ENCODE measurements around the gene KRT6C.
"Not testable (repeated sequence)": the region's sequence is repeated elsewhere in the genome, so short reads cannot be mapped to it uniquely, and the experiment has no call there.

Gene KRT6C

DNA sequence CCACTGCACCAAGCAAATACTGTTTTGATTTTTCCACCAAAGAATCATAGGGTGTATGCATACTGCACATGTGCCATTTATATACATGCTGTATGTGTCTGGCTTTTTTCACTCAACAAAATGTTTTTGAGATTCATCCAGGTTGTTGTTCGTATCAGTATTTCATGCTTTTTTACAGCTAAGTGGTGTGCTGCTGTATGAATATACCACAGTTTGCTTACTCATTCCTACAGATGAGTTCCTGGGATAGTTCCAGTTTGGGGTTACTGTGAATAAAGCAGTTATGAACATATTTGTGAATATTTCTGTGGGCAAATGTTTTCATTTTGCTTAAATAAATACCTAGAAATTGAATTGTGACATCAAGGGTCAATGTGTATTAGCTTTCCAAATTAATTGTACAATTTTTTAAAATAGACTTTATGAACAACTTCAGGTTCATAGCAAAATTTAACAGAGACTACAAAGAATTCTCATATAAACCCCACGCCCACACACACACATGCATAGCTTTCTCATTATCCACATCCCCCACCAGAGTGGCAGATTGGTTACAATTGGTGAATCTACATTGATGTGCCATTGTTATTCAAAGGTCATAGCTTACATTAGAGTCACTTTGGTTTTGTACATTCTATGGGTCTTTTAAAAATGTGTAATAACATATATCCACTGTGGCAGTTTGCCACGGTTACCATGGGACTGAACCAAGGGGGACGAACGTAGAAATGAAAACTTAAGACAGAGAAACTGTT lies 26.4 kb upstream of the KRT6C start:
- no peak for DNase-seq

- no peak for DNase-seq
Observed at GRCh38 chr12:52498946-52499345, 25.3 kb upstream of the KRT6C start.

DNA sequence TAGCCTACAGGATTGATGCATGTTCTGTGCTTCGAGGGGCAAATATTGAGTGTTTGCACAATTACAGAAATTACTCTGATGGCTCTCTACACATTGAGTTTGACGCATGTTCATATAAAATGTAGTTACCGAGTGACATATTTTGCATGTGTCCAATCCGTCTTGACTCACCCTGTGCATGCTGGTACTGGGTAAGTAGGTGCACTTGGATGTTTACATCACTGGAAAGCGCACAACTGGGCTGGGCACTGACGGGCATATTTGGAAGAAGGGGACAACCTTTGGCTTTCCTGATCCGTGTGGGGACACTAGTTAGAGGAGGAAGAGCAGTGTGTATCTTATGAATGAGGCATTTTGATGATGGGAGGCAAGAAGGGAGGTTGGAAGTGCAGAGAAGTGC lies 24.4 kb upstream of the KRT6C start:
- no peak for DNase-seq

DNA sequence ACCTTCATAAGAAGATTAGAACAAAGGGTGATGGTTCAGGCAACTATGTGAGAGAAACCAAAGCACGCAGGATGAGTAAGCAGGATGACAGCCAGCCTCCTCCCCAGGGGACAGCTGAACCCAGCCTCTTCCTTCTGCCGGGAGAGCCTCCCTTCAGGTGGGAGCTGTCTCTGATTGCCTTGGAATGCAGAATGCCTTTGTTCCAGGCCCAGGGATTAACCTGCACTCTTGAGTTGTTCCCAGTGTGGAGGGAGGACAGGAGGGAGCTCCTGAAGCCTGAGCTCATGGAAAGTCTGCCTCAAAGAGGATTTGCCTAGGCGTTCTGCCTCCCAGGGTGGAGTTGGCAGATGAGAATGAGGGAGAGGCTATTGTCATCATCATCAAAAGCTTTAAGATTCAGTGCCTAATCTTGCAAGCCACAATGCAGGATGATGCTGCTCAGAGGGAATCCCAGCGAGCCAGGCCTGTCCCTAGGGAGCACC lies 23.0 kb upstream of the KRT6C start:
- DNase-seq = no peak

GRCh38 chr12:52496054-52496453 lies 22.4 kb upstream of the KRT6C start:
- no peak for DNase-seq

DNA sequence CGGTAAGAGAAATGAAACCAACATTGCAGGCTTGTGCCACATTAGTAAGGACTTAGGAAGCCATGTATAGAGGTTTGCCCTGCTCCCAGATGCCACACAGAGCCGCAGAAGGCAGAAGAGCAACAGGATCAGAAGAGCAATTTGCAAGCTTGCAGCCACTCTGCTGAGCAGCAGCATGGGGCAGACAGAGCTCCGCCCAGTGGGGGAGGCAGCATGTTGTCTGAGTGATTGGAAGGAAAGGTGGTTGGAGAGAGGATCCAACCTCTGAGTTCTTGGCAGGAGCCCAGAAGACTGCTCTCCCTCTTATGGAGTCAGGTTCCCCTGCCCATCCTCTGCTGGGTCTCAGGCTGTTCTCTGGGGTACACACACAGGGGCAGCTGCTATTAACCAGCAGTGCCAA lies 21.8 kb upstream of the KRT6C start:
- no peak for DNase-seq

GRCh38 chr12:52494518-52494917 lies 20.9 kb upstream of the KRT6C start:
- DNase-seq = peak in 1 of 2 donors; percentile 11

DNA sequence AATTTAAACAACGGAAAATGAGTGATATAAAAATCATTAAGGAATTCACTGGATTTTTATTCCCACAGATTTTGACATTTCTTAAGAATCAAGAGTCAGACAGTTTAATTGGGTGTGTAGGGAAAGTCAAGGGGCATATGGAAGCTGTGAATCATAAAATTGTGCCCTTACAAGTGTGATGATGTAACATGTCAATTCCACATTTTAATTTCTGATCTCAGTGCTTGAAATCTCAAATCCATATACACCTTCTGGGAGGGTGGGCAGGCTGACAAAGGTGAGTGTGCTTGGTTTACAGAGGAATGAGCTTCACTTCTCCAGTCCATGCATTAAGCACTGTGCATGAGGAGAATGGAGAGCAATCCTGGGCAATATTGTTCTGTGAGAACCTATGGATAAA lies 20.5 kb upstream of the KRT6C start:
- no peak for DNase-seq

GRCh38 chr12:52493172-52493571 lies 19.6 kb upstream of the KRT6C start, which contains the start of gene KRT6A:
TSS of gene KRT6A (minus strand) at chr12:52493257. CDS start at chr12:52493188, 69 bp downstream.
- DNase-seq = no peak

DNA sequence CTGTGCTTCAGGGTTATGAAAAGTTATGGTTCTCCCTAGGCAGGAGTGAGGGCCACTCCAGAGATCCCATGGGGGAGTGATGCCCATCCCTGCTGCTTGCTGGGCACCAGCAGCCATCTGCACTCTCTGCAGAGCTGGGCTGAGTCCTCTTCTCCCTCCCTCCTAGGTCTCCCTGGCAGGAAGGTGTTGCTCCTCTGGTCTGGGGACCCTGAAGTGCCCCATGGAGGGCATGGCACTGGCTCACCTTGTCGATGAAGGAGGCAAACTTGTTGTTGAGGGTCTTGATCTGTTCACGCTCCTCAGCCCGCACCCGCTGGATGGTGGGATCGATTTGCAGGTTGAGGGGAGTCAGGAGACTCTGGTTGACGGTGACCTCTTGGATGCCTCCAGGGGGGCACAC lies 18.8 kb upstream of the KRT6C start:
- not testable (repeated sequence) for DNase-seq

DNA sequence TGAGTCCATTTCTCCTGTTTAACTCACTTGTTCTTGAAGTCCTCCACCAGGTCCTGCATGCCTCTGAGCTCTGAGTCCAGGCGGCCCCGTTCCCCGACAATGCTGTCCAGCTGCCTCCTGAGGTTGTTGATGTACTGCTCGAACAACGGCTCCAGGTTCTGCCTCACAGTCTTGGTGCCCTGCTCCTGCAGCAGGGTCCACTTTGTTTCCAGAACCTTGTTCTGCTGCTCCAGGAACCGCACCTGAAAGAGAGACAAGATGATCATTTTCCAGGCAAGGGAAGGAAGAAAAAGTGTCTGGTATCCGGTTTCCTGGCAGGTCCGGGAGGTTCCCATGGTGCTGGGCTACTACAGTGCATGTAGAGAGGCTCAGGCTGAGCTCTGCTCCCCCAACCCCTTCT lies 17.9 kb upstream of the KRT6C start:
- DNase-seq = not testable (repeated sequence)

- DNase-seq = no peak
Observed at GRCh38 chr12:52488736-52489135, 15.1 kb upstream of the KRT6C start.

DNA sequence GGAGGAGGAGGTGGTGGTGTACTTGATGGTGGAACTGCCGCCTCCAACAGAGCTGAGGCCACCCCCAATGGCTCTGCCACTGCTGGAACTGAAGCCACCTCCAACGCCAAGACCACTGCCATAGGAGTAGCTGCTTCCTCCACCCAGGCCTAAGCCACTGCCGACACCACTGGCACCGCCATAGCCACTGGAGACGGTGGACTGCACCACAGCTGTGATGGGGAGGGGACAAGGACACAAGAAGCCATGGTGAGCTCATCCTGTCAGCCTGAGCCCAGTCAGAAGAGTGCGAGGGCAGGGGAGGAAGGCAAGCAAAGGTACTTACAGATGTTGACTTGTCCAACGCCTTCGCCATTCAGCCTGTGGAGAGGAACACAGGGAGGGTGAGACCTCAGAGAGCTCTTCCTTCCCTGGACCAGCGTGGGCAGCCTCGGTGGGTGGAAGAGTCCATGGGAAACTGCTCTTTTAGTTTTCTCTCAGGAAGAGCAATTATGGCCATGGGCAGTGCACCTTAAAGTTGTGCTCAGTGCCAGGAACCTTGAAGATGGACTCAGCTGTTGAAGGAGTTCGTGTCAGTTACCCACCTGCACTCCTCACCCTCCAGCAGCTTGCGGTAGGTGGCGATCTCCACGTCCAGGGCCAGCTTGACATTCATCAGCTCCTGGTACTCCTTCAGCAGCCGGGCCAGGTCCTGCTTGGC lies 14.3 kb upstream of the KRT6C start:
- not testable (repeated sequence) for DNase-seq

- no peak for DNase-seq
Observed at GRCh38 chr12:52487211-52487610, 13.6 kb upstream of the KRT6C start.

DNA sequence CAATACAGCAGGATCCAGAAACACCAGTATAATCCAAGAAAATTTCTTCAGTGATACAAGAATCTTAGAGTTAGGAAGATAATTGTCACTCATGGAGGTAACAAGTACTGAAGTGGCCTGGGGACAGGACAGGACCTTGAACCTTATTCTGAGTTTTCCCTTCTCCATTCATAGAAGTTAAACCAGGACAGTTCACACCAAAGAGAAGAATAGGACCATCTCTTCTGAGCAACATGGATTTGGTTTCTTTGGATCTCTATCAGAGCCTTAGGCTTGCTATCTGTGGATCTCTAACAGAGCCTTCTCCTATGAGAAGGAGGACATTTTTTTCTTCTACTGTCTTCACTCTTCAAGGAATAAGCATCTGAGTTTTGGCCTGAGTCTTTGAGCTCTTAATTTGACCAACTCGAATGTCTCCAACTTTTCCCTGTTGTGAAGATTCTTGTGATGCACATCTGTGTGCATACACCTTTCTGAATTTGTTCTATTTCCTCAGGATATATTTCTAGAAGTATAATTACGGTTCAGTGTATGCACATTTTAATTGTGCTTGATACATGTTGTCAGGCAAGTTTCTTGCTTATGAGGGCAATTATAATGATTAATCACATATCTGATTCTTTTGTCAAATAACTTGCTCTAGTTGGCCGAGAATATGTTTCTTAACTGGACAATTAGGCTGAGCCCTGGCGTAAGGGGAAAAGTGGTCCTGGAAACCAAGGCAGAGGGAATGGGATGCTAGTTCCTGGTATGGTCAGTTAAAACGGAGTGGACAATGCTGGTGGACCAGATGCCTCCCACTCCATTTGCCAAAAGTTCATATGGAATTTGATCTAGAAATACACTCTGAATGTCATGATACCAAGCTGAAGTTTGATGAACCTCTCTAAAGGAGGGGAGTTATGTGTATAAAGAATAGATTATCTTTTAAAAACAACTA lies 12.8 kb upstream of the KRT6C start:
- no peak for DNase-seq

- no peak for DNase-seq
Observed at GRCh38 chr12:52480073-52480472, 6.5 kb upstream of the KRT6C start.

GRCh38 chr12:52477651-52478050 lies 4.0 kb upstream of the KRT6C start:
- no peak for DNase-seq

GRCh38 chr12:52474212-52474611 lies 607 bp upstream of the KRT6C start:
- no peak for DNase-seq

GRCh38 chr12:52469853-52470252 lies 3.8 kb downstream of the KRT6C start:
- no peak for DNase-seq

- no peak for DNase-seq
Observed at GRCh38 chr12:52464897-52465296, 8.7 kb downstream of the KRT6C start.

GRCh38 chr12:52461693-52462092 lies 11.9 kb downstream of the KRT6C start:
- DNase-seq = no peak

GRCh38 chr12:52458861-52459260 lies 14.7 kb downstream of the KRT6C start:
- DNase-seq = no peak

DNA sequence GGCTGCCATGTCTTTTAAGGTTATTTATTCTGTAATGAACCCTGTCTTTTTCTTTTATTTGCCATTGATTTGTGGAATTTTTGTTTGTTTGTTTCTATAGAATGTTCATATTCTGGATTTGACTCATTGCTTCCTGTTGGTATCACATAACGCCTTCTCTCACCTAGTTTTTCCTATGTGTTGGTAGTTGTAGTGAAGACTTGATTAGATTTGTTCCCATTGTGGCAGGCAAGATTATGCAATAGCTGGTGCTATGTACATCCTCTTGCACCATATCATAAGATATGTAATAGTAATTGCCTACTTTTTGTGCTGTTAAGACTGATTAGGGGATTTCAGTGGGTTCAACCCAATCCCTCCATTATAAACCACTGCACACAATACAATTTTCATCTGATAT lies 17.8 kb downstream of the KRT6C start:
- peak; percentile 22 to 30 for DNase-seq
